ENCODE data around the gene TLR8.

The TLR8 gene

DNA sequence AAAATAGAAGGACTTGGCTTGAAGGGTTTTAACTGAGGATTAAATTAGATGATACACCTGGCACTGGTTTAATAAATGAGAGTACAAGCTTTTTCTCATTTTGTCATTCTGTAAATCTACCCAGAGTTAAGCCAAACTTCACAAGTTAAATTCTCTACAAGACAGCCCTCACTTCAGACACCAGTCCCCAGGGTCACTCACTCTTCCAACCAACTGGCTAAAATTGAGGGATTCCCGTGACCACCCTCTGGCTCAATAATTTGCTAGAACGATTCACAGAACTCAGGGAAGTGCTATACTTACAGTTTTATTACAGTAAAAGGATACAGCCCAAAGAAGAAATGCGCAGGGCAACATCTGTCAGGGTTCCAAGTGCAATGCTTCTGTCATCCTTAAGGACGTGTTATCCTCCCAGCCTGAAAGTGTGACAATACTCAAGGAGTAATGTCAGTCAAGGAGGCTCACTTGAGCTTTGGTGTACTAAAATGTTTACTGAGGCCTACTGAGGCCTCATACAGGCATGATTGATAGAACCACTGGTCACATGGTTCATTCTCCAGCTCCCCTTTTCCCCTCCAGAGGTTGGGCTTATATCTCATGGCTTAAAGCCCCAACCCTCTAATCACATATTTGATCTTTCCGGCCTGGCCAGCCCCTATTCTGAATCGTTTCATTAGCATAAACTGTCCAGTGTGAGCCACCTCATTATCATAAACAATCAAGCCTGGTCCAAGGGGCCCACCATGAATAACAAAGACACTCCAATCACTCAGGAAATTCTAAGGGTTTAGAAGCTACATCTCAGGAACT is 58.9 kb downstream of the TLR8 start:
- DNase-seq (ENCODE audit: low read depth in 2 of 2): no peak

- no peak for DNase-seq (ENCODE audit: low read depth in 2 of 2)
These were observed 59.7 kb downstream of the TLR8 start for GRCh38 chrX:12966151-12966550.

GRCh38 chrX:12967711-12968465 is 61.5 kb downstream of the TLR8 start:
- DNase-seq (ENCODE audit: low read depth in 2 of 2): no peak

DNA sequence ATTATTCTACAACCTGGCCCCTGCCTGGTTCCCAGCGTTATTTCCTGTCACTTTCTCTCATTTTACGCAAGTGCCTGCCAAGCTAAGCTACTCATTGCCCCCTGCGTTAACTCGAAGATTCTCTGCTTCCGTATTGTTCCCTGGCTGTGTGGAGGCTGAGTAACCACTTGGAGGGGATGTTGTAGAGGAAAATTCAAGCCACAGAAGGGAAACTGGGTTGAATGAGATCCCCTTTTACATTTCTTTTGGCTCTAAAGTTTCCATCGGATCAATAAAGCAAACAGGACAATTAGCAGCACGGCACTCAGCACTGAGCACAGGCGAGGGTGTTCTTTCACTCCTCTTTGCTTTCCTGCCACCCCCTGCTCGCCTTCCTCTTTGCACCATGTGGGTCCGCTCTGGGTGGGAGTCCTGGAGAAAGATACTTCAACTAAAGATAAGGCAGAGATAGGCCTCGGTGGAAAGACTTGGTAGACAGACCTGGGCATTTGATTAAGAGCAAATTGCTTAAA is 64.3 kb downstream of the TLR8 start:
- DNase-seq (ENCODE audit: low read depth in 2 of 2): no peak

GRCh38 chrX:12971282-12972003 is 65.0 kb downstream of the TLR8 start:
- DNase-seq (ENCODE audit: low read depth in 2 of 2): no peak

DNA sequence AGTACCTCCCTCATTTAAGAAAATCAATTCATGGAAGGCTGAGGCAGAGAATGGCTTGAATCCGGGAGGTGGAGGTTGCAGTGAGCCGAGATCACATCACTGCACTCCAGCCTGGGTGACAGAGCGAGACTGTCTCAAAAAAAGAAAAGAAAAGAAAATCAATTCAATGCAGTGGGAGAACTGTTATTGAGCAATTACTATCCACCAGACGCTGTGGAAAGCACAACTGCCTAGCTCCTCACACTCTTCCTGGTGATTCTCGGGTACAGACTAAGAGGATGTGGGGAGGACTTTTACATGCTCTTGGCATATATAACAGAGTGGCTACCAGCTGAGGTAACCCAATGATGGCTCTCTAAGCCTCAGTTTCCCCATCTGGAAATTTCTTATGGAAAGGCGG is 65.8 kb downstream of the TLR8 start:
- no peak for DNase-seq (ENCODE audit: low read depth in 2 of 2)
